ENCODE data around the gene GLOD5. TPM values are rescaled to one million over a fixed set of nuclear protein-coding genes. Genes with fewer than 3 reads are reported as not detected.

GLOD5 gene
- total RNA-seq, 1 experiment from 2014 or later: not detected

DNA sequence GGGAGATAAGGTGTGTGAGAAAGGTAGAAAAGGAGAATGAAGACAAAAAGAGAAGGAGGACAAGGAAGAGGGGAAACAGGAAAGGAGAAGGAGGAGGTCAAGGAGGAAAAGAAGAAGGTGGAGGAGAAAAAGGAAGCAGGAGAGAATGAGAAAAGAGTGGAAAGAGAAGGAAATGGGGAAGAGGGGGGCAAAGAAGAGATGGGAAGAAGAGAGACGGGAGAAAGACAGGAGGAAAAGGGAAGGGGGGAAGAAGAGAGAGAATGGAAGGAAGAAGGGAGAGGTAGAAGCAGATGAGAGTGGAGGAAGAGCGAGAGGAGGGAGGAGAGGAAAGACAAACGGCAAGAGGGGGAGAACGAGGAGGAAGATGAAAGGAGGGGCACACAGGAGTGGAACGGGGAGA, 28.9 kb downstream of the GLOD5 start:
- H2AK5ac ChIP-seq (ENCODE audit: insufficient read length, low read length): no peak overlapping the region
- H4K5ac ChIP-seq (ENCODE audit: insufficient read length, low read depth, low read length): no peak overlapping the region
- H2BK20ac ChIP-seq (ENCODE audit: low read depth, low read length, poor library complexity, severe bottlenecking): no peak overlapping the region
- Mint-ChIP-seq H3K27ac (no peak overlapping the region), H3K4me3 (no peak overlapping the region; a peak in 1 of 5 replicates), H3K27me3 (ENCODE audit: low read depth) (peaks cover 19% of the 10 kb centered on the region), H3K9me3 (peaks cover 67 to 81% of the 10 kb centered on the region in 2 experiments), H3K4me1 (no peaks in the 10 kb centered on the region), H3K36me3 (ENCODE audit: insufficient read depth in 1 of 3, low read depth in 3 of 3) (peaks cover 0 to 10% (median 5%) of the 10 kb centered on the region in 3 experiments; a peak in 5 of 7 replicates)
- H3K18ac ChIP-seq (ENCODE audit: insufficient read length, low read depth, low read length): no peak overlapping the region
- H3K9me3 ChIP-seq (ENCODE audit: control insufficient read depth, low read depth, low read length): peaks cover 23% of the 10 kb centered on the region
- H3K79me2 ChIP-seq (ENCODE audit: insufficient read depth, low read length): no peaks in the 10 kb centered on the region
- H3K79me1 ChIP-seq (ENCODE audit: insufficient read depth, low read depth, low read length, poor library complexity, severe bottlenecking): no peaks in the 10 kb centered on the region
- no peak overlapping the region for H3K9ac ChIP-seq (ENCODE audit: extremely low read depth, insufficient read length, low read length)
- H2BK5ac ChIP-seq (ENCODE audit: insufficient read length, low read length): no peak overlapping the region
- no CpG with 5 or more reads among the region's 5 CpGs for WGBS (ENCODE audit: extremely low coverage, insufficient read length, low lambda C conversion rate)
- no peak overlapping the region for H3K4ac ChIP-seq (ENCODE audit: low read depth, low read length)
- H3T11ph ChIP-seq (ENCODE audit: low read length): no peak overlapping the region
- no peak overlapping the region for H3K4me2 ChIP-seq (ENCODE audit: insufficient read depth, insufficient read length, low read length)
- no peak overlapping the region for H3K23ac ChIP-seq (ENCODE audit: insufficient read length, low read depth, low read length)
- H2AFZ ChIP-seq (ENCODE audit: low read length): no peak overlapping the region
- H3K14ac ChIP-seq (ENCODE audit: insufficient read depth, low read length): no peak overlapping the region
- H2BK15ac ChIP-seq (ENCODE audit: low read depth, low read length): no peak overlapping the region
- no peak overlapping the region for H4K8ac ChIP-seq (replicated peaks; ENCODE audit: insufficient read length, low read depth, low read length)
- no peak for TF ChIP-seq CTCF (conservative IDR thresholded peaks at IDR 0.05)
- no peak overlapping the region for H2BK120ac ChIP-seq (ENCODE audit: low read depth, low read length, poor library complexity, severe bottlenecking)
- no peak overlapping the region for H3K27ac ChIP-seq (ENCODE audit: insufficient read length, low read depth, low read length)
- H3K56ac ChIP-seq (ENCODE audit: insufficient read length, low read depth, low read length): no peak overlapping the region
- DNase-seq: no peak
- no peaks in the 10 kb centered on the region for H3K4me1 ChIP-seq (ENCODE audit: insufficient read depth, low read length)
- H4K20me1 ChIP-seq (ENCODE audit: control insufficient read depth, insufficient read depth, insufficient read length): no peaks in the 10 kb centered on the region
- no peaks in the 10 kb centered on the region for H3K27me3 ChIP-seq (ENCODE audit: insufficient read depth, low read length)
- no peak overlapping the region for H2BK12ac ChIP-seq (ENCODE audit: insufficient read length, low read depth, low read length)
- H3K23me2 ChIP-seq (ENCODE audit: insufficient read length, low read depth, low read length, poor library complexity, severe bottlenecking): no peaks in the 10 kb centered on the region
- H4K91ac ChIP-seq (ENCODE audit: insufficient read length, low read depth, low read length): no peak overlapping the region

Measured in H9 (cell line).